Smooth muscle cell (in vitro differentiated cells): ENCODE measurements around the gene ATL1. TPM values are rescaled to one million over a fixed set of nuclear protein-coding genes. Genes with fewer than 3 reads are reported as not detected.
"Not testable (repeated sequence)": the region's sequence is repeated elsewhere in the genome, so short reads cannot be mapped to it uniquely, and the experiment has no call there.

Source experiments
- DNase-seq: peaks from one replicate; lab custom pipeline; 2025; ENCODE audit not compliant: unreplicated experiment; lab: John Stamatoyannopoulos, UW
- H2AFZ ChIP-seq: fragments of 200-600 bp; sonication (generic); 2 replicates; pipeline ENCODE4 v1.6.0; 2016; ENCODE audit warnings: antibody characterized with exemption, low read depth, mild to moderate bottlenecking
- H3F3A ChIP-seq: fragments of 200-600 bp; sonication (generic); 2 replicates; pipeline ENCODE4 v1.6.0; 2017; ENCODE audit warnings: antibody characterized with exemption, low read depth
- H3K27ac ChIP-seq: fragments of 200-600 bp; sonication (generic); 2 replicates; pipeline ENCODE4 v1.5.1; 2016; ENCODE audit warnings: low read depth, mild to moderate bottlenecking
- H3K27me3 ChIP-seq: fragments of 200-600 bp; sonication (generic); 2 replicates; pipeline ENCODE4 v1.6.1; 2016; ENCODE audit warnings: low read depth, mild to moderate bottlenecking
- H3K36me3 ChIP-seq: fragments of 200-600 bp; sonication (generic); 2 replicates; pipeline ENCODE4 v1.5.1; 2016; ENCODE audit warnings: low read depth
- H3K4me1 ChIP-seq: fragments of 200-600 bp; sonication (generic); 2 replicates; pipeline ENCODE4 v1.5.1; 2016; ENCODE audit warnings: low read depth
- H3K4me2 ChIP-seq: fragments of 200-600 bp; sonication (generic); 2 replicates; pipeline ENCODE4 v1.6.0; 2016; ENCODE audit warnings: mild to moderate bottlenecking
- H3K4me3 ChIP-seq: fragments of 200-600 bp; sonication (generic); 2 replicates; pipeline ENCODE4 v1.5.1; 2016; ENCODE audit warnings: mild to moderate bottlenecking
- H3K79me2 ChIP-seq: fragments of 200-600 bp; sonication (generic); 2 replicates; pipeline ENCODE4 v1.6.0; 2016; ENCODE audit warnings: low read depth, mild to moderate bottlenecking
- H3K9ac ChIP-seq: fragments of 200-600 bp; sonication (generic); 2 replicates; pipeline ENCODE4 v1.6.0; 2016; ENCODE audit warnings: low read depth
- H3K9me3 ChIP-seq: fragments of 200-600 bp; sonication (generic); replicated peaks from 2 replicates; pipeline ENCODE4 v1.5.1; 2016; ENCODE audit warnings: low read depth
- H4K20me1 ChIP-seq: fragments of 200-600 bp; sonication (generic); 2 replicates; pipeline ENCODE4 v1.6.0; 2016; ENCODE audit warnings: low read depth
- CTCF ChIP-seq: fragments of 200-600 bp; sonication (generic); IDR thresholded peaks from 2 replicates; pipeline ENCODE4 v1.5.1; 2017; ENCODE audit warnings: borderline replicate concordance, mild to moderate bottlenecking, antibody characterized with exemption; ENCODE audit not compliant: insufficient read depth, poor library complexity, severe bottlenecking
- WGBS: methylation state at CpG from one replicate; pipeline ENCODE4 v1.1.7; 2016; ENCODE audit warnings: low lambda C conversion rate; 5-methylcytosine and 5-hydroxymethylcytosine counted together
- polyA plus RNA-seq: library from polyadenylated mRNA; unstranded; fragments of >200 nt; fragmentation: Nextera tagmentation; extraction: Ambion mirVana; gene quantifications from 2 replicates; pipeline ENCODE4 v1.2.1, GENCODE V29; 2016
- total RNA-seq: library from RNA; depleted of rRNA; stranded (reverse); fragments of >200 nt; gene quantifications from 2 replicates; pipeline ENCODE4 v1.2.3, GENCODE V29; 2014

ATL1 gene
- total and polyA plus RNA-seq, 2 experiments from 2014 or later, result 1.5 to 2.1 TPM

- WGBS, result 82% methylated on average over 3 of the region's 3 CpGs
- DNase-seq, result no peak
- H3K9ac ChIP-seq, result no peak overlapping the region
- no peaks in the 10 kb centered on the region for H3K4me1 ChIP-seq
- no peak overlapping the region for H2AFZ ChIP-seq
- no peak overlapping the region for H3K4me2 ChIP-seq
- H3K4me3 ChIP-seq, result no peak overlapping the region
- H3K27ac ChIP-seq, result no peak overlapping the region
- no peaks in the 10 kb centered on the region for H3K9me3 ChIP-seq
- H3K27me3 ChIP-seq, result no peaks in the 10 kb centered on the region
- no peaks in the 10 kb centered on the region for H3F3A ChIP-seq
- no peaks in the 10 kb centered on the region for H3K79me2 ChIP-seq
- H3K36me3 ChIP-seq, result no peaks in the 10 kb centered on the region
- no peak for TF ChIP-seq CTCF
- no peaks in the 10 kb centered on the region for H4K20me1 ChIP-seq
Measured at GRCh38 chr14:50545618-50546017, 14.3 kb upstream of the ATL1 start.

- no peak overlapping the region for H3K4me2 ChIP-seq
- no peak overlapping the region for H2AFZ ChIP-seq
- H3K27ac ChIP-seq, result no peak overlapping the region
- no peaks in the 10 kb centered on the region for H3K4me1 ChIP-seq
- H3K9me3 ChIP-seq, result no peaks in the 10 kb centered on the region
- no peaks in the 10 kb centered on the region for H3F3A ChIP-seq
- H3K79me2 ChIP-seq, result no peaks in the 10 kb centered on the region
- H3K9ac ChIP-seq, result no peak overlapping the region
- no peaks in the 10 kb centered on the region for H4K20me1 ChIP-seq
- H3K27me3 ChIP-seq, result peaks cover 4% of the 10 kb centered on the region
- no peaks in the 10 kb centered on the region for H3K36me3 ChIP-seq
- no peak for TF ChIP-seq CTCF
- 89% methylated on average over 1 of the region's 1 CpG for WGBS
- no peak overlapping the region for H3K4me3 ChIP-seq
- DNase-seq, result no peak
Measured at GRCh38 chr14:50550294-50550693, 9.7 kb upstream of the ATL1 start.

- H3K27ac ChIP-seq, result no peak overlapping the region
- no peaks in the 10 kb centered on the region for H3K9me3 ChIP-seq
- no peak for TF ChIP-seq CTCF
- no peak overlapping the region for H3K9ac ChIP-seq
- H3F3A ChIP-seq, result no peaks in the 10 kb centered on the region
- H4K20me1 ChIP-seq, result no peaks in the 10 kb centered on the region
- no peak overlapping the region for H2AFZ ChIP-seq
- H3K27me3 ChIP-seq, result peaks cover 20% of the 10 kb centered on the region
- no peaks in the 10 kb centered on the region for H3K36me3 ChIP-seq
- no peak for DNase-seq
- H3K4me2 ChIP-seq, result no peak overlapping the region
- no peaks in the 10 kb centered on the region for H3K79me2 ChIP-seq
- no peak overlapping the region for H3K4me3 ChIP-seq
- over 99% methylated on average over 3 of the region's 3 CpGs for WGBS
- no peaks in the 10 kb centered on the region for H3K4me1 ChIP-seq
Measured at GRCh38 chr14:50551877-50552276, 8.1 kb upstream of the ATL1 start.

- H3K4me2 ChIP-seq, result not testable (repeated sequence)
- WGBS, result 71% methylated on average over 3 of the region's 3 CpGs
Measured at GRCh38 chr14:50552796-50553195, 7.1 kb upstream of the ATL1 start.

More at GRCh38 chr14:50552796-50553195, 7.1 kb upstream of the ATL1 start:
- H3K4me3 ChIP-seq, DNase-seq, H2AFZ ChIP-seq, H3K27ac ChIP-seq, H3K9me3 ChIP-seq, H4K20me1 ChIP-seq, H3K36me3 ChIP-seq, H3K9ac ChIP-seq, H3K4me1 ChIP-seq, H3F3A ChIP-seq, H3K79me2 ChIP-seq: not testable (repeated sequence)
- peaks cover 29% of the 10 kb centered on the region for H3K27me3 ChIP-seq
